ENCODE measurements around the gene CDON.

- TF ChIP-seq CTCF (IDR thresholded peaks at IDR 0.05), result no peak
- TF ChIP-seq ATF1 (CRISPR knock-in tag; IDR thresholded peaks at IDR 0.05), result no peak
- no peak for TF ChIP-seq MLX (CRISPR knock-in tag; IDR thresholded peaks at IDR 0.05)
- no peak for TF ChIP-seq IRF2 (CRISPR knock-in tag; IDR thresholded peaks at IDR 0.05; ENCODE audit: borderline replicate concordance, low read depth)
- TF ChIP-seq USF2 (CRISPR knock-in tag; IDR thresholded peaks at IDR 0.05), result no peak
- TF ChIP-seq ZNF121 (CRISPR knock-in tag; IDR thresholded peaks at IDR 0.05), result no peak
- no peak for TF ChIP-seq PRRX2 (CRISPR knock-in tag; IDR thresholded peaks at IDR 0.05)
- TF ChIP-seq KAT7 (CRISPR knock-in tag; IDR thresholded peaks at IDR 0.05; ENCODE audit: borderline replicate concordance), result no peak
- no peak for TF ChIP-seq FOXK1 (CRISPR knock-in tag; IDR thresholded peaks at IDR 0.05)
- TF ChIP-seq NFATC4 (CRISPR knock-in tag; IDR thresholded peaks at IDR 0.05), result no peak
- no peak for TF ChIP-seq FOXP1 (CRISPR knock-in tag; IDR thresholded peaks at IDR 0.05; ENCODE audit: borderline replicate concordance)
- no peak for TF ChIP-seq ZNF671 (CRISPR knock-in tag; IDR thresholded peaks at IDR 0.05)
These were observed 21.9 kb upstream of the CDON start for GRCh38 chr11:126084608-126084912.
